GM19455 (cell line): ENCODE measurements around the gene IRAK1.

Experiments used
- ATAC-seq: cut with Tn5 transposase; IDR thresholded peaks from one replicate; pipeline ENCODE4 v1.9.1; 2021; ENCODE audit not compliant: unreplicated experiment

IRAK1 gene

DNA sequence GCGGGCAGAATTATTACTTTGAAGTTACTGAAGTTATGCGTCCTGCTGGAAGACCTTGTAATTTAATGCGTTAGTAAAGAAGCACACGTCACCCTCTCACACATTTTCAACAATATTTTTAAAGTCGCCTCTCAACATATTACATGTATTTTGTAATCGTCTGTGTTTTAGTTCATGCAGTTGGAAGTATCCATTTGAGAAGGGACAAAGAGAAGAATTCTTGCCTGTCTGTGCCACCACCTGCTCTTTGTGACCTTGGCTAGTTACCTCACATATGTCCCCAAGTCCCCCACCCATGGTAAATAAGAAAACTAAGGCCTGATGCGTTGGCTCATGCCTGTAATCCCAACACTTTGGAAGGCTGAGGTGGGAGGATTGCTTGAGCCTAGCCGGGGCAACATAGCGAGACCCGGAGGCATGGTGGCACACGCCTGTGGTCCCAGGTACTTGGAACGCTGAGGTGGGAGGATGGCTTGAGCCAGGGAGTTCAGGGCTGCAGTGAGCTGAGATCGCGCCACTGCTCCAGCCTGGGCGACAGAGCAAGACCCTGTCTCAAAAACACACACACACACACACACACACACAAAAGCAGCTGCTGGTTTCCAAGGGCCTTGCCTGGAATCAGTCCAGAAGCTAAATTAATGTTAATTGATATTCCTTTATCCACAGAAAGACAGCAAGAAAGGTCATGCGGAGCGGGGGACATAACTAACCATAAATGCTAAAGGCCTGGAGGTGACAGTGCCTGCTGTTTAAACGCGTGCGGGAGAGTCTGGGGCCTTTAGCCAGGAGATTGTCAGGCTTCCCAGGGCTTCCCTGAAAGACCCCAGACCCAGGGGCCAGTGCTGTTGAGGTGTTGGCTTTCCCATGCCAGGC, 46.3 kb downstream of the IRAK1 start:
- no peak for ATAC-seq

GRCh38 chrX:153972368-153973126, 47.2 kb downstream of the IRAK1 start, which contains the start of gene TMEM187:
Gene TMEM187, plus strand, starts transcription at chrX:153972754. Its CDS starts 9,309 bp downstream, at chrX:153982063.
- peak; percentile 38 for ATAC-seq

DNA sequence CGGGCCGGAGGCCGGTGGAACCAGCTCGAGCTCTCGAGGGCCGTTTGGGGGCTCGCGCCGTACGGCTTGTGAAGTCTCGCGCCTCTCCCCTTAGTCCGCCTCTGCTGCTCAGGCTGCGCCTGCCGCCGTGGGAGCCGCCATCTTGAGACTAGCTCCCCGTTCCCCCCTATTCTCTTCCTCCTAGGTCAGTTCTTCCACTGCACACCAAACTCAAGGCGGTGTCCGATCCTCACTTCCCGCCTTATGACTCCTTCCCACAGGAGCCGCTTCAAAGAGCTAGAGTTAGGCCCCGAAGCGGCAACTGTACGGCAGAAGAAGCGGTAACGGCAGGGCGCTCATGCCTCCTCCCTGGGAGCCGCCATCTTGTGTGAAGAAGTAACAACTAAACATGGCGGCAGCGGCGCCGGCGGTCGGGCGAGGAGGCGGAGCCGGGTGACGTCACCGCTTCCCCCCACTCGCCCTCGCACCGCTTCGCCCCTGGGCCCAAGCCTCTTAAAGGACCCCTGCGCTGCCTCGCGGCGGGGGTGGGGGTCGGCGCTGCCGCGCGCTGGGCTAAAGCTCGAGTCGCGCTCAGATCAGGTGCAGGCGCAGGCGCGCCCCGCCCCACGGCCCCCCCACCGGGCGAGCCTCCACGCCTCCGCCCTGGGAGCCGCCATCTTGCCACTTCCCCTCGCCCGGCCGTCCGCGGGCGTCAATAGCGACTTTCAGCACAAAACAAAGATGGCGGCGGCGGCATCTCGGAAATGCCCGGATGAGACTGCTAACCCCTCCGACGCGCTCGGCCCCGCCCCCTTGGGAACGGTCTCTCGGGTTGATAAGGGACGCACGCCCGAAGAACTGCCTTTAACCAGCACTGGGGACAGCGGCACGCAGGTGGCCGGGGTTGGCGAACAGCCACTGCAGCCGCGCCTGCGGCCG, 48.0 kb downstream of the IRAK1 start, which contains the start of gene HCFC1:
HCFC1 (minus strand) TSS at position 369 of the 918 bp plus-strand sequence. CDS start 978 bp downstream, outside the sequence.
- ATAC-seq = peak; percentile 45

- peak; percentile 37 for ATAC-seq
Measured at GRCh38 chrX:153971124-153971449, 48.6 kb downstream of the IRAK1 start.

GRCh38 chrX:153970357-153971123, 49.2 kb downstream of the IRAK1 start:
- ATAC-seq = no peak

DNA sequence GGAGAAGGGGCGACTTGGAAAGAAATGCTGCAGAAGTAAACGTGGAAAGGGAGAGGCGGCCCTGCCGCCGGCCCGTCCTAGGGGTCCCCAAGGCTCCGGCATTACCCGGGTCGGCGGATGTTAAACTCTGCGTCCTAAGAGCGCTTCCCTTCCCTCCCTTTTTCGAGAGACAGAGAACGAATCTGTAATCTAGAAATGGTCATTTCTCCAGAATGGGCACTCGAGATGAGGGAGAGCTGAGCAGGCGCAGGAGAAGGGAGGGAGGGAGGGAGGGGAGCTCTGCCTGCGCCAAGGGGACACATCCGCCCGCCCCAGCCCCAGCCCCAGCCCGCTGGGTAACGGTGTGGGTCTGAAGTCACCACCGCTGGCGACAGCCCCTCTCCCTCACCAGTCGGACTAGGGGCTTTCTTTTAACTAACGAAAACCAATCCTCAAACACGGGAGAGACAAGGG, 49.8 kb downstream of the IRAK1 start:
- ATAC-seq = no peak

- ATAC-seq = no peak
Measured at GRCh38 chrX:153969125-153969903, 50.4 kb downstream of the IRAK1 start.

DNA sequence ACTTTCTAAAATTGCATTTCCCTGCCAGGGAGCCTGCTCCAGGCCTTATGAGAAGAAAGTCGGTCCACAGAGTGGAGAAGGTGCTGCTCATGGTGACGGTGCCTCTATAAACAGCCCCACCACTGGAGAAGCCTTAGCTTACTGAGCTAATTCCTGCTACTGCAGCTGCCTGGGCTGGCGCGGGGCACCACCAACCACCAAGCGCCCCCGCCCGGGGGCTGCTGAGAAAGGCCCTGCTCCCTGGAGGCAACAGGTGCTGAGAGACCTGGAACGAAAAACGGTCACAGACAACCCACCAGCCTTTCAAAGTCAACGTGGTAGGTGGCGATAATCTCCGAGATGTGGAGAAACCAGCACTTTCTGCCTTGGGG, 51.0 kb downstream of the IRAK1 start:
- ATAC-seq = no peak

- no peak for ATAC-seq
Measured at GRCh38 chrX:153968255-153968654, 51.4 kb downstream of the IRAK1 start.

GRCh38 chrX:153967536-153968224, 52.0 kb downstream of the IRAK1 start:
- no peak for ATAC-seq

GRCh38 chrX:153966841-153967535, 52.7 kb downstream of the IRAK1 start:
- ATAC-seq = no peak

DNA sequence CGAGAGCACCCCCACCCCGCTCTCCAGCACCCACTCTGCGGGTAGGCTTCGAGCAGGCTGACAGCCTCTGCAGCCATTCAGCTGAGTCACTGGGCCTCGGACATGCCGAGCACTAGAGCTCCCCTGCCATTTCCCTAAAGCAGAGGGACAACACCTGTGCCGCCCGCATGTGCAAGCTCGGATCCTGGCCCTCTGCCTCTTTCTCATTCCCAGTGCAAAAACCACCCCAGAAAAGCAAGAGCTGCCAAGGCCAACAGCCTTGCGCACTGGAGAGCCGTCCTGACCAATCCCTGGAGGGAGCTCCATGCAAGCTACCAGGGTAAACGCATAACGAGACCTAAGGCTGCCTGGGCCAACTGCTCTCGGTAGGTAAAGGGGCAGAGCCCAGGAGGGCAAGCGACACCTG, 53.4 kb downstream of the IRAK1 start:
- ATAC-seq = no peak

DNA sequence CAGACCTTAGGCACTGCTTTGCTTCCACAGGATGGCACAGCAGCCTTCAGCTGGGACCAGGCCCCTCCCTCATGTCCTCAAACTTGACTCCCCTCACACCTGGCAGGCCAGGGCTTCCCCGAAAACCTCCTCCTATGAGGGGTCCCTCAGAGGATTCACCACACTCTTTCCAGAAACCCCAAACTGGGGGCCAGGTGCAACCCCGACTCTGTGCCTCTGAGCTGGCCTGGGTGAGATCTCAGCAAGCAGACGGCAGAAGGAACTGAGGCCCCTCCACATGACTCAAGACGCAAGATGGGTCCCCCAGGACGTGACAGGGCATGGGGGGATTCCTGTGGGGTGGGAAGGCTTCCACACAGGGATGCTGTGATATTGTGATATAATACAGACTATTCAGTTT, 54.3 kb downstream of the IRAK1 start:
- no peak for ATAC-seq

GRCh38 chrX:153964105-153964504, 55.6 kb downstream of the IRAK1 start:
- no peak for ATAC-seq

DNA sequence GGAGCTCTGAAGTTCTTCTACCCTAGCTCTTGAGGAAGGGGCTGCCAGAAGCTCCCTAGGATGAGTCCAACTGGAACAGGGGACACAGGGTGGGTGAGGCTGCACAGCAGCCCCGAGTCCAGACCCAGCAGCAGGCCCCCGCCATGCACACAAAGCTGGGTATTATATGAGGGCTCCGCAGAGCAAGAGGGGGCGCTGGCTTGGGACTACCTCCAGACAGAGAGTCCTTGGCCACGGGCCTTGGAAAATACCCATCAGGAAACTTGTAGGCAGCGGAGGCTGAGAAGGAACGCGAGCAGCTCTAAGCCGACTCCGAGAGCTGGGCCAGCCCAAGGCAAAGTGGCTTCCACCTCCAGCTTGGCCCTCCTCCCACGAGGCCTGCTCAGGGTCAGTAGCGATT, 56.2 kb downstream of the IRAK1 start:
- no peak for ATAC-seq

DNA sequence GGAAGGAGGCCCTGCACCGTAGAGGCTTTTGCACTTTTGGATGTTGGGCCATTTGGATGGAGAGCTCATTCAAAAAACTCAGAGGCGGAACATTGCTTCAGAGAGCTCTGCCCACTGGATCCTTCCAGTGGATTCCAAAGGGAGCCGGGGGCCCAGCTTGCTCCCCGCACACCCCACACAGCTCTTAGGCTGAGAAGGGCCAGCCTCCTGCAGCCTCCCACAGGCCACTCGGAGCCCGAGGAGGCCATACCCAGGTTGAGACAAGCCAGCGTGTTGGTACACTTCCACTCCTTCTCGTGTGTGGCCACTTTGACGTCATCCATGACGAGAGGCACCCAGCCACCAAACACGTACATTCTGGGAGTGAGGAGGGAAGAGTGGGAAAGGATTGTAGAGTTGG, 58.4 kb downstream of the IRAK1 start:
- no peak for ATAC-seq

- ATAC-seq = no peak
Measured at GRCh38 chrX:153960786-153961185, 58.9 kb downstream of the IRAK1 start.
